SHP77 treated with DMSO at 0.1 percent for 48 hours (cell line): Measurements from ENCODE around the gene BHLHE40.

ENCODE experiments used
- DNase-seq: peaks from one replicate; lab custom pipeline; 2025; lab: John Stamatoyannopoulos, UW

BHLHE40 gene

GRCh38 chr3:4979428-4980228, at the start of gene BHLHE40:
Gene BHLHE40 (plus strand): TSS chr3:4979437. CDS start chr3:4979719, 282 bp downstream.
- DNase-seq, result no peak

GRCh38 chr3:4930501-4930900, 48.7 kb upstream of the BHLHE40 start:
- DNase-seq, result no peak

GRCh38 chr3:4934050-4934449, 45.2 kb upstream of the BHLHE40 start:
- no peak for DNase-seq

GRCh38 chr3:4935347-4935746, 43.9 kb upstream of the BHLHE40 start:
- DNase-seq, result no peak

DNA sequence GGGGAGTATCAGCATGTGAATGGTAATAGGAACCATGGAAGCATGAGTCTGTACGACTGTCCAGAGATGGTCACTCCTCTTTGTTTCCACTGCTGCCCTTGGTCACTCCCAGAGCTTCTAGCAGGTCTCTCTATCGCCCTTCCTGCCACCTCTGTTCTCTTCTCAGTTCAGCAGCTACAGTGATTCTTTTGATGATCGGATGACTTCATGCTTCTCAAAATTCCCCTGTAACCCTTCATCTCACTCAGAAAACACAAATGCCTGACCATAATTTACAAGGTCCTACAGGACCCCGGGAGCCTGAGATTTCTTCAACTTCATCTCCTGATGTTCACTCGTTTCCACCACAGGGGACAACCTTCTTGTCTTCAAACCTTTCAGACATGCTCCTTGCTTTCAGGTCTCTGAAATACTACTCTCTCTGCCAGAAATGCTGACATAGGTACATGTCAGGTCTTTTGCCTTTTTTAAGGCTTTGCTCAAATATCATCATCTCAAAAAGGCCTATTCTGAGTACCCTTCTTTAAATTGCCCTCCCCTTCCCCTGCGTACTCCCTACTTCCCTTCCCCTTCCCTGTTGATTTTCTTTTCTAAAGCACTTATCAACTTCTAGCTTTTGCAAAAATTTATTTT, 42.1 kb upstream of the BHLHE40 start:
- no peak for DNase-seq

GRCh38 chr3:4938281-4938982, 40.8 kb upstream of the BHLHE40 start:
- DNase-seq, result no peak

DNA sequence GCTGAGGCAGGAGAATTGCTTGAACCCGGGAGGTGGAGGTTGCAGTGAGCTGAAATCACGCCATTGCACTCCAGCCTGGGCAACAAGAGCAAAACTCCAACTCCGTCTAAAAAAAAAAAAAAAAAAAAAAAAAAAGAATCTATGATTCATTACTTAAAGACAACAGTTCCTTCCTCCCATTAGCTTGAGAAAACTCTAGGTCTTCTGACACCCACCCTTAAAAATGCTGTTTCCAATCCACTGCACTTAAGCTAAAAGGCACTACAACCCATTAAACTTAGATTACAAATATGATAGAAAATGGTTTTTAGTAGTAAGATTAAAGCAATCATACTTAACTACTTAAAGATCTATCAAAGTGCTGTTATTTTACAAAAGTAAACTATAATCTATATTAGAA, 40.0 kb upstream of the BHLHE40 start:
- no peak for DNase-seq

- no peak for DNase-seq
These were observed 38.3 kb upstream of the BHLHE40 start for GRCh38 chr3:4940985-4941384.

- DNase-seq, result no peak
These were observed 35.7 kb upstream of the BHLHE40 start for GRCh38 chr3:4943549-4943948.

- no peak for DNase-seq
These were observed 33.9 kb upstream of the BHLHE40 start for GRCh38 chr3:4945324-4945723.

GRCh38 chr3:4947028-4947427, 32.2 kb upstream of the BHLHE40 start:
- no peak for DNase-seq

DNA sequence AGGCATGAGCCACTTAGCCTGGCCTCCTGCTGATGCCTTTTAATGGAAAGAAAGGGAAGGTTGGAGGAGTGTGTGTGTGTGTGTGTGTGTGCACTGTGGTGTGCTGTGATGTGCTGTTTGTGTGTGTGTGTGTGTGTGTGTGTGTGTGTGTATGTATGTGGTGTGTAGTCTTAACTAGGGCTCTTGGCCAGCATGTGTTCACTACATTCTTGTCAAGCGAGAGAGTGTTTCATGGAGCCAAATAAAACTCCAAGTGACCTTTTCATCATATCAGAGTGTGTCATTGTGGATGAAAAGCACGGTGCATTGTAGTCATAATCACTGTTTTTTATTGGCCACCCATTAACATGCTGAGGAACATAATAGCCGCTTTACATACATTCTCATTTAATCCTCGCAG, 30.8 kb upstream of the BHLHE40 start:
- DNase-seq, result no peak

GRCh38 chr3:4949004-4949403, 30.2 kb upstream of the BHLHE40 start:
- no peak for DNase-seq

- no peak for DNase-seq
These were observed 29.6 kb upstream of the BHLHE40 start for GRCh38 chr3:4949659-4950058.

DNA sequence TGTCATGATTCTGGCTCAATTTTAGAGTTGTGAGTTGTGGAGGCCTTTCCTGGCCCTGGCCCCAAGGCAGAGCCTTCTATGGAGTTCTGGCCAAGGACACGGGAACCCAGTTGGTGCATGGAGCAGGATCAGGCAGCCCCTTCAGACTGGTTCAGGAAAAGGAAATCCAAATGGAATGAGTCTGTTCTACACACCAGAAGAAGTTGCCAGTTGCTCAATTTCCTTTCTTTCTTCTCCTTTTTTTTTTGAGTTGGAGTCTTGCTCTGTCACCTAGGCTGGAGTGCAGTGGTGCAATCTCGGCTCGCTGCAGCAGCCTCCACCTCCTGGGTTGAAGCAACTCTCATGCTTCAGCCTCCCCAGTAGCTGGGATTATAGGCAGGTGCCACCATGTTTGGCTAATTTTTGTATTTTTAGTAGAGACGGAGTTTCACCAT, 28.9 kb upstream of the BHLHE40 start:
- no peak for DNase-seq

DNA sequence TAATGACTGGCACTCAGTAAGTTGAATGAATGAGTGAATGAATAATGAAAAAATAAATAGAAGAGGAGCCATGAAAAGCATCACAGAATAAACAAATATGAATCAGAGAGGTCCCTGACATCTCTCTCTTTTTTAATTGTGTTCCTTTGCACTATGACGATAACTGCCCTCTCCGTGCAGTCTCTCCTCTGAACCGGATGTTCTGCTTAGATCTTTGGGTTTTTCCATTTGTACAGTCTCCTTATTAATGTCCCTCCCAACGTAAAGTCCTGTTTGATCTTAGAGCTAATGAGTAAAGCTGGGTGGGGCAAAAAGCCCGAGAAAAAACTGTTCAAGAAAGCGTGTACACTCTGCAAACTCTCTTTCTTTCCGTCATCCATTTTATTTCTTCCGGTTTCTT, 28.3 kb upstream of the BHLHE40 start:
- no peak for DNase-seq

GRCh38 chr3:4953119-4953518, 26.1 kb upstream of the BHLHE40 start:
- no peak for DNase-seq

DNA sequence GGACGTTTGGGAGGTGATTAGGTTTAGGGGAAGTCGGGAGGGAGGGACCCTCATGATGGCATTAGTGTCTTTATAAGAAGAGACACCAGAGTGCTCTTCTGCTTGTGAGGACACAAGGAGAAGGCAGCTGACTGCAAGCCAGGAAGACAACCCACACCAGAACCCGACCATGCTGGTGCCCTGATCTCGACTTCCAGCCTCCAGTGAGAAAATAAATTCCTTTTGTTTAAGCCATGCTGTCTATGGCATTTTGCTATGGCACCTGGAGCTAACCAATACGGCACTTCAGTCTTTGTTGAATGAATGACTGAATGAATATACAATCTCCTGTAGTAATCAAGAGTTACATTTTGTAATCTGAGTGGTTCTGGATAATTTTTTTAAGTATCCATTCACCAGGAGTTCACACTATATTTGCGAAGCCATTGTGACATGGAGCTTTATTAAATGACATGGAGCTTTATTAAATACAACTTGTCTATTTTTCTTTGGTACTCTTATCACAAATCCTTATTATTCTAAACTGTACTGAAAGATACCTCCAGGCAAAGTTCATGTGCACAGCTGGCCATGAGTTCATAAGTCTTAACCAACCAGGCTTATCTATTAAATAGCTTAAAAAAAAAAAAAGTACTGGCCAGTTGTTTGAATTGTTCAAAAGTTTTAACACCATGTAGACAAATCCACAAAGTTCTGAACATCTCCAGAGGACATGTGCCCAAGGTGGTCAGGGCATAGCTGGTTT, 24.8 kb upstream of the BHLHE40 start:
- no peak for DNase-seq

DNA sequence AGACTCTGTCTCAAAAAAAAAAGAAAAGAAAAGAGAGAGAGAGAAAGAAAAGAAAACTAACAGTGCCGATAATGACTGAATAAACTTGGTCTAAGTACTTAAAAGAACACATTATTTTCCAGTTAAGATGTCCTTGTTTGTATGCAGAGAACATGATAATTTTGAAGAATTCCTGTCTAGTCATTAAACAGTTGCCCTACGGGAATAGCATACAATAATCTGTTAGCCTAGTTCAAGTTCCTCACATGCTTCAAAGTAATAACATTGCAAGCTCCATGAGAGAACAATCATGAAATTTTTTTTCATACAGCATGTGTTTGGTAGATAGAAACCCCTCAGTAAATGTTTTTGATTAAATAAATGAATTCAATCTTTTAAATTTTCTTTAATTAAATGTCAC, 23.1 kb upstream of the BHLHE40 start:
- no peak for DNase-seq

DNA sequence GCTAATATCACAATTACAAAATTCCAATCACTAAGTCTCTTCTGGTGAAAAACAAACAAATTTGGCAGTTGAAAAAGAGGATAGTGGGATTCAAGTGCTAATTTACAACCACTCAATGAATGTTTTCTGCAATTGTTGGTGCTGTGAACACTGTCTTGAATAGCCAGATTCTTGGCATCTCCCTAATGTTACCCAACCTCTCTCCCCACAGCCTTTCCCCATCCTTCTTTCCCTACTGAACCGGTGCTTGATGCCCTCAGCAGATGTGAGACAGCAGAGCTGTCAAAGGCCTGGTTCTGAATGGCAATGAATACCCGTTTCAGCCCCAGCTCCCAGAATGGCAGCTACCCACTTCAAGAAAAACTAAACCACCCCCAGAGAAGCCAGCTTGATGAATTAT, 22.5 kb upstream of the BHLHE40 start:
- no peak for DNase-seq

- DNase-seq, result no peak
These were observed 21.3 kb upstream of the BHLHE40 start for GRCh38 chr3:4957978-4958377.

GRCh38 chr3:4959180-4959579, 20.1 kb upstream of the BHLHE40 start:
- no peak for DNase-seq
